Measurements from ENCODE around the gene SREBF1. TPM values are rescaled to one million over a fixed set of nuclear protein-coding genes. Genes with fewer than 3 reads are reported as not detected.
A peak's percentile ranks its signal among the peaks of the same experiment; 100 is the strongest.

Gene SREBF1
- total and polyA plus RNA-seq, 10 of the 15 experiments (the other 5 are each of a cell fraction or from before 2014, with no cell fraction given): 1.4 to 84.6 (median 20.4) TPM

- BruUV-seq (replicated peaks): no TSS peak
- H3K79me2 ChIP-seq (ENCODE audit: control insufficient read depth, insufficient read depth, low read length): peaks cover 15% of the 10 kb centered on the region
- SMC1A ChIA-PET (ENCODE audit: uncharacterized antibody, unreplicated experiment): interaction anchor here (0.8 to 1.8 kb wide), 8 partner anchors 11 to 147 kb away, joined by 3 to 6 read pairs (median 3); no protein-coding TSS in a partner anchor
Observed at GRCh38 chr17:17837966-17838962, 1.5 kb upstream of the SREBF1 start.

GRCh38 chr17:17837380-17837821, 615 bp upstream of the SREBF1 start:
- in situ Hi-C loops (cut with MboI) (no loop called here), intact Hi-C loops (cut with micrococcal nuclease; ENCODE audit: unreplicated experiment) (loop anchor here (5.0 to 10.0 kb wide), 2 partner anchors 145 to 853 kb away; no protein-coding TSS in a partner anchor)
- TSS peak; percentile 74 for BruUV-seq (replicated peaks)
- no peaks in the 10 kb centered on the region for H3K9me3 ChIP-seq (replicated peaks; ENCODE audit: control insufficient read depth, insufficient read depth, low read length)
- no peaks in the 10 kb centered on the region for H4K20me1 ChIP-seq (ENCODE audit: control insufficient read depth, insufficient read depth)
- ChIA-PET CTCF (interaction anchor here (0.7 to 2.0 kb wide), 5 partner anchors 12 to 155 kb away, joined by 3 to 11 read pairs (median 3); no protein-coding TSS in a partner anchor), SMC1A (ENCODE audit: uncharacterized antibody, unreplicated experiment) (interaction anchor here (1.2 to 6.2 kb wide), 4 partner anchors 12 to 26 kb away, joined by 3 to 46 read pairs (median 18); no protein-coding TSS in a partner anchor), RAD21 (ENCODE audit: unreplicated experiment) (interaction anchor here (0.9 to 7.0 kb wide), 5 partner anchors 10 to 154 kb away, joined by 3 to 105 read pairs (median 5); no protein-coding TSS in a partner anchor), POLR2A (interaction anchor here (0.7 to 8.0 kb wide), 7 partner anchors 12 to 154 kb away, joined by 3 to 163 read pairs (median 6); partner anchors contain the start of genes DRC3 and TOM1L2)
- 65% methylated on average over 3 of the region's 3 CpGs for WGBS (ENCODE audit: insufficient coverage, insufficient replicate concordance, low lambda C conversion rate, missing lambda C conversion rate)
- DNase-seq (ENCODE audit: low read depth, low spot score): no peak
- no peaks in the 10 kb centered on the region for H3K36me3 ChIP-seq (ENCODE audit: control insufficient read depth in 2 of 2, insufficient read depth in 2 of 2, low read length in 1 of 2)
- peaks cover 15% of the 10 kb centered on the region for H3K79me2 ChIP-seq (ENCODE audit: control insufficient read depth, insufficient read depth, low read length)
- peak overlapping the region; percentile 99 for H3K4me2 ChIP-seq (ENCODE audit: control insufficient read depth, insufficient read depth)
- no peak for FAIRE-seq
- peaks cover 50% of the 10 kb centered on the region for H3K4me1 ChIP-seq (ENCODE audit: control insufficient read depth, insufficient read depth, low read length)
- ATAC-seq: no peak
- H2AFZ ChIP-seq (ENCODE audit: control insufficient read depth, low read depth, low read length): no peak overlapping the region
- H3K27me3 ChIP-seq (replicated peaks in 1 of 2; ENCODE audit: control insufficient read depth in 2 of 2, insufficient read depth in 2 of 2, low read length in 1 of 2): no peaks in the 10 kb centered on the region
- no peak overlapping the region for H3K4me3 ChIP-seq
- no peak overlapping the region for H3K27ac ChIP-seq (ENCODE audit: control insufficient read depth, insufficient read depth)
- no peak overlapping the region; the same call in 1 of the 2 replicates for H3K9ac ChIP-seq (ENCODE audit: control insufficient read depth, insufficient read depth, low read length)
- no peak for TF ChIP-seq ZNF217 (IDR thresholded peaks at IDR 0.05)
- TF ChIP-seq, protein P1, sequence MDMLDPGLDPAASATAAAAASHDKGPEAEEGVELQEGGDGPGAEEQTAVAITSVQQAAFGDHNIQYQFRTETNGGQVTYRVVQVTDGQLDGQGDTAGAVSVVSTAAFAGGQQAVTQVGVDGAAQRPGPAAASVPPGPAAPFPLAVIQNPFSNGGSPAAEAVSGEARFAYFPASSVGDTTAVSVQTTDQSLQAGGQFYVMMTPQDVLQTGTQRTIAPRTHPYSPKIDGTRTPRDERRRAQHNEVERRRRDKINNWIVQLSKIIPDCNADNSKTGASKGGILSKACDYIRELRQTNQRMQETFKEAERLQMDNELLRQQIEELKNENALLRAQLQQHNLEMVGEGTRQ (IDR thresholded peaks at IDR 0.05; ENCODE audit: borderline replicate concordance, low read depth, low read length): no peak
- no peak for TF ChIP-seq RB1 (IDR thresholded peaks at IDR 0.05; ENCODE audit: borderline replicate concordance)
- TF ChIP-seq ASH2L (IDR thresholded peaks at IDR 0.05; ENCODE audit: borderline replicate concordance, low read depth): no peak
- TF ChIP-seq SMAD5 (IDR thresholded peaks at IDR 0.05; ENCODE audit: low read depth): no peak
- no peak for TF ChIP-seq MEF2A (IDR thresholded peaks at IDR 0.05; ENCODE audit: insufficient read depth, low read depth, low read length)
- TF ChIP-seq EGR1 (IDR thresholded peaks at IDR 0.05; ENCODE audit: borderline replicate concordance in 1 of 2, low read depth in 2 of 2, low read length in 2 of 2): no peak
- no peak for TF ChIP-seq LARP7 (IDR thresholded peaks at IDR 0.05)
- no peak for TF ChIP-seq TCF7 (IDR thresholded peaks at IDR 0.05; ENCODE audit: borderline replicate concordance)
- no peak for TF ChIP-seq SIN3A (IDR thresholded peaks at IDR 0.05; ENCODE audit: low read depth, low read length)
- TF ChIP-seq, protein P2, sequence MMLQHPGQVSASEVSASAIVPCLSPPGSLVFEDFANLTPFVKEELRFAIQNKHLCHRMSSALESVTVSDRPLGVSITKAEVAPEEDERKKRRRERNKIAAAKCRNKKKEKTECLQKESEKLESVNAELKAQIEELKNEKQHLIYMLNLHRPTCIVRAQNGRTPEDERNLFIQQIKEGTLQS (IDR thresholded peaks at IDR 0.05; ENCODE audit: borderline replicate concordance, extremely low read depth, low read depth, low read length): no peak
- TF ChIP-seq CBFB (IDR thresholded peaks at IDR 0.05; ENCODE audit: low read depth): no peak

More at GRCh38 chr17:17837966-17838962, 1.5 kb upstream of the SREBF1 start:
- Histone ChIP-seq H4K20me1 (ENCODE audit: control insufficient read depth, insufficient read depth) (no peaks in the 10 kb centered on the region), H3K4me2 (ENCODE audit: control insufficient read depth, insufficient read depth) (no peak overlapping the region), H3K27ac (ENCODE audit: control insufficient read depth, insufficient read depth) (no peak overlapping the region), H3K4me1 (ENCODE audit: control insufficient read depth, insufficient read depth, low read length) (peaks cover 50% of the 10 kb centered on the region), H2AFZ (ENCODE audit: control insufficient read depth, low read depth, low read length) (no peak overlapping the region), H3K9me3 (replicated peaks; ENCODE audit: control insufficient read depth, insufficient read depth, low read length) (no peaks in the 10 kb centered on the region), H3K27me3 (replicated peaks in 1 of 2; ENCODE audit: control insufficient read depth in 2 of 2, insufficient read depth in 2 of 2, low read length in 1 of 2) (no peaks in the 10 kb centered on the region), H3K4me3 (no peak overlapping the region), H3K9ac (ENCODE audit: control insufficient read depth, insufficient read depth, low read length) (no peak overlapping the region), H3K36me3 (ENCODE audit: control insufficient read depth in 2 of 2, insufficient read depth in 2 of 2, low read length in 1 of 2) (no peaks in the 10 kb centered on the region)
- intact Hi-C loops (cut with micrococcal nuclease; ENCODE audit: unreplicated experiment): loop anchor here (5.0 to 10.0 kb wide), 2 partner anchors 146 to 853 kb away; no protein-coding TSS in a partner anchor
- ChIA-PET CTCF (interaction anchor here (0.7 to 1.6 kb wide), 6 partner anchors 11 to 81 kb away, joined by 3 to 4 read pairs (median 4); no protein-coding TSS in a partner anchor), POLR2A (interaction anchor here (0.5 to 8.0 kb wide), 12 partner anchors 11 to 1633 kb away, joined by 3 to 163 read pairs (median 4); partner anchors contain the start of genes DRC3 and TOM1L2), RAD21 (ENCODE audit: unreplicated experiment) (interaction anchor here (0.9 to 7.0 kb wide), 8 partner anchors 11 to 156 kb away, joined by 3 to 105 read pairs (median 4); no protein-coding TSS in a partner anchor)
- WGBS (ENCODE audit: insufficient coverage, insufficient replicate concordance, low lambda C conversion rate, missing lambda C conversion rate): 91% methylated on average over 10 of the region's 11 CpGs
- no peak for TF ChIP-seq EGR1 (IDR thresholded peaks at IDR 0.05; ENCODE audit: borderline replicate concordance in 1 of 2, low read depth in 2 of 2, low read length in 2 of 2)
- TF ChIP-seq BHLHE40 (IDR thresholded peaks at IDR 0.05; ENCODE audit: borderline replicate concordance in 1 of 2, low read depth in 2 of 2, low read length in 1 of 2): no peak
- DNase-seq (ENCODE audit: low read depth, low spot score) (no peak), ATAC-seq (no peak), FAIRE-seq (no peak)
- in situ Hi-C loops (cut with MboI): no loop called here

Data from GM12878 (cell line).